ENCODE data around the gene BPIFB1.

The BPIFB1 gene

GRCh38 chr20:33263784-33264183 lies 19.2 kb upstream of the BPIFB1 start:
- no peak for DNase-seq (ENCODE audit: low read depth)
- no peak for TF ChIP-seq CTCF (conservative IDR thresholded peaks at IDR 0.05; ENCODE audit: low read length)
- H3K4me3 ChIP-seq (ENCODE audit: low read length): no peak overlapping the region

- TF ChIP-seq CTCF (conservative IDR thresholded peaks at IDR 0.05; ENCODE audit: low read length): no peak
- H3K4me3 ChIP-seq (ENCODE audit: low read length): no peak overlapping the region
- DNase-seq (ENCODE audit: low read depth): no peak
These were observed 15.3 kb upstream of the BPIFB1 start for GRCh38 chr20:33267701-33268100.

GRCh38 chr20:33272155-33272873 lies 10.7 kb upstream of the BPIFB1 start:
- DNase-seq (ENCODE audit: low read depth): no peak
- TF ChIP-seq CTCF (conservative IDR thresholded peaks at IDR 0.05; ENCODE audit: low read length): no peak
- no peak overlapping the region for H3K4me3 ChIP-seq (ENCODE audit: low read length)

- no peak for DNase-seq (ENCODE audit: low read depth)
- no peak for TF ChIP-seq CTCF (conservative IDR thresholded peaks at IDR 0.05; ENCODE audit: low read length)
- H3K4me3 ChIP-seq (ENCODE audit: low read length): no peak overlapping the region
These were observed 9.7 kb upstream of the BPIFB1 start for GRCh38 chr20:33273117-33273851.

GRCh38 chr20:33275215-33275614 lies 7.8 kb upstream of the BPIFB1 start:
- no peak for DNase-seq (ENCODE audit: low read depth)
- TF ChIP-seq CTCF (conservative IDR thresholded peaks at IDR 0.05; ENCODE audit: low read length): no peak
- H3K4me3 ChIP-seq (ENCODE audit: low read length): no peak overlapping the region

- DNase-seq (ENCODE audit: low read depth): no peak
- H3K4me3 ChIP-seq (ENCODE audit: low read length): no peak overlapping the region
- no peak for TF ChIP-seq CTCF (conservative IDR thresholded peaks at IDR 0.05; ENCODE audit: low read length)
These were observed 7.1 kb upstream of the BPIFB1 start for GRCh38 chr20:33275871-33276270.

All from AG10803 (cell line).